Panc1 (cell line): ENCODE results near the gene AFF2.

Experiments
- CTCF ChIP-seq: fragments of 450-650 bp; IDR thresholded peaks from 2 replicates; pipeline ENCODE4 v1.5.1; 2017; ENCODE audit warnings: mild to moderate bottlenecking
- REST ChIP-seq, 2 experiments: IDR thresholded peaks; 2 replicates each; pipeline ENCODE4 v1.6.1; 2011 to 2012; ENCODE audit warnings: low read depth in 2 of 2, control low read depth in 1 of 2, low read length in 1 of 2, mild to moderate bottlenecking in 1 of 2, moderate library complexity in 1 of 2; ENCODE audit not compliant: insufficient read depth in 1 of 2
- TCF7L2 ChIP-seq: IDR thresholded peaks from 2 replicates; pipeline ENCODE4 v1.6.1; 2011; ENCODE audit warnings: mild to moderate bottlenecking, low read depth, low read length, inconsistent platforms

- TF ChIP-seq CTCF, result no peak
- TF ChIP-seq REST (IDR thresholded peaks at IDR 0.05; ENCODE audit: insufficient read depth in 1 of 2, low read depth in 2 of 2, low read length in 1 of 2), result no peak
- TF ChIP-seq TCF7L2, result no peak
Observed at GRCh38 chrX:148538582-148538981, 38.2 kb downstream of the AFF2 start.
